ENCODE measurements around the gene SPX. TPM values are rescaled to one million over a fixed set of nuclear protein-coding genes. Genes with fewer than 3 reads are reported as not detected.

Gene SPX
- polyA plus RNA-seq, 3 donors, result 14.7 to 21.3 (median 18.9) TPM

DNA sequence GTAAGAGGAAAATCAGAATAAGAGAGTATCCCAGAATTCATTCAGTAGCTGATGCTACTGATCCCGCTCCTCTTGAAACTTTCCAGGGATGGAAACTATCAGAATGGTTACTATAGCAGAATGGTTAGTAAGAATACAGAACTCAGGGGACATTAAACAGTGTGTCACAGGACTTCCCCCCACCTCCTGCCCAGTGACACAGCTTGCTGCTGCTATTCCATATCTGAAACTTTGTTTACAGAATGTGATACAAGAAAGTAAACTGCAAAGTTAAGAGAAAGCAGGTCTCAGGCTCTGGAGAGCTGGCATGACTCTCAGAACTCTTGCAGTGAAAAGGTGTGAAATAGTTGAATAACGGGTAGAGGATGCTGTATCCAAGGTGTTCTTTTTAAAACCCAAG, 3.4 kb downstream of the SPX start:
- no peak for DNase-seq (ENCODE audit: low read depth in 3 of 3, low spot score in 2 of 3)

DNA sequence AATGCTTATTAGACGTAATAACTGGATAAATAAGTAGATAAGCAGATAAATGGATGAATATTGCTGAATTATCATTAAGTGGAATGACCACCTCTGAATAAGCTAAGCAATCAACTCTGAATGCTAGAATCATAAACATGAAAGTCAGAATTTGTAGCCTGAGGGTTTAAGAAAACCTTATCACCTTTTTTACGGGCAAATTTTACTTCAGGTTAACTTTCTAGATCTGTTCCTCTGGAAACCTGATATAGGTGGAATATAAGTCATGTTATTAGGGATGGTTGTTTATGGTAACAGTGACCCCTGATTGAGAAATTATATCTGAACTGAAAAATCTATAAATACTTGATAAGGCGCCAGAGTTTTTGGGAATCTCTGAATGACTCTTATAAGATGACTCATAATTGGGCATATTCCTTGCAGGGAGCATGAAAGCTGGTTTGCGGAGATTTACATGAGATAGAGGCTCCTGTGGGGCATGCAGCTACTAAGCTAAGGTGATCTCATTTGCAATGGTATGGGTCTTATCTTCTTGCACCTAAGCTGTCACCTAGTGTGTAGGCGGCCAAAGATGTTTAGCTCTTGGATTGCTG, 12.1 kb downstream of the SPX start:
- no peak for DNase-seq (ENCODE audit: low read depth in 3 of 3, low spot score in 2 of 3)

DNA sequence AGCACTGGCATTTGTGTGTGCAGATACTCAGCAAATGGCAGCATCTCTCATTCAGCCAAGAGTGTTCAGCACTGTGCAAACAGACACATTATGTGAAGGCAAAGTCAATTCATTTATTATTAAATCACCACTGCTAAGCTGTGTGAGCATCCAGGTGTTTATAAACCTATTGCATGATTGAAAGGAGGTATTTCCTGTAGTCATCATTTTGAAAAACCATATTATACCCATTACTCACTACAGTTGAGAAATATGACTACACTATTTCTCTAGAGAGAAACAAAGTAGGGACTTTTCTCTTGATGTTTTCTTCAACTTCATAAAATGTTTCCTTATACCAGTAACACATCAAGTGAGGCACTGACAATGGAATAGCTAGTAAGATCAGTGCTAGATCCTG, 13.7 kb downstream of the SPX start:
- DNase-seq (ENCODE audit: low read depth in 3 of 3, low spot score in 2 of 3), result no peak

DNA sequence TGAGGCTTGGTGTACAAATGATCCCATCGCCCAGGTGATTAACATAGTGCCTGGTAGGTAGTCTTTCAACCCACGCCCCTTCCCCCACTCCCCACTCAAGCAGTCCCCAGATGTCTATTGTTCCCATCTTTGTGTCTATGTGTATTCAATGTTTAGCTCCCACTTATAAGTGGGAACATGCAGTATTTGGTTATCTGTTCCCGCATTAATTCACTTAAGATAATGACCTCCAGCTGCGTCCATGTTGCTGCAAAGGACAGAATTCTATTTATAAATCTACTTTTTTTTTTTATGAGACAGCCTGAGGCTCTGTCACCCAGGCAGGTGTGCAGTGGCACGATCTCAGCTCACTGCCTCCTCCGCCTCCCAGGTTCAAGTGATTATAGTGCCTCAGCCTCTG, 15.7 kb downstream of the SPX start:
- no peak for DNase-seq (ENCODE audit: low read depth in 3 of 3, low spot score in 2 of 3)

DNA sequence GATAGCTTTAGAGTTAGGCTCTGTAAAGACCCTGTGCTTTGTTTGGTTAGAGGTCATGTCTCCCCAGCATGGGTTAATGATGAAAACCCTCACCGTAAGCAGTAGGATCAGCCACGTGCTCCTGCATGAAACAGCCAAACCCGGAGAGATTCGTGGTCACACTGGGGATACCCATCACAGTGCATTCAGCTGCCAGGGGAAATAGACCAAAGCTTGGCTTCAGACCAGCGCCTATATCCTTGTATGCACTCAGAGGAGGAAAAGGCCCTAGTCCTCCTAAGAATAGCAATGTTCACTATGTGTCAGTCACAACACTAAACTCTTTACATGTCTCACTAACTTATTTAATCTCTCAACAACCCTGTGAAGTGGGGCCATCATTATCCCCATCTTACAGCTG, 16.3 kb downstream of the SPX start:
- DNase-seq (ENCODE audit: low read depth in 3 of 3, low spot score in 2 of 3), result no peak

DNA sequence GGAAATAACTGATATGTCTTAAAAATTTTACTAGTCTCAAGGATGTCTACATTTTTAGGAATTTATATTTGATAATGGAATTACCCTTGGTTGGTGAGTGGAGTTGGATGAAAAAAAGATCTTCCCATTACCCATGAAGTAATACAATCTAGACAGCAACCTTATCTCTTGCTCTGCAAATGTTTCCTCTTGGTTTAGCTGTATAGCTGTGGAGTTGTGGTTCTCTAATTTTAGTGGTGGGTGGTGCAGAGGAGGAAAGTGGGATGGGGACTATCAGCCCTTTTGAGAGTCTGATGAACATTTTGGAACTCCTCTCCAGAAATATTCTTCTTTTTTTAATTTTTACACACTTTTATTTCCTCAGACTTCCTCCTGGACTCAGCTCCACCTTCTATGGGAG, 17.1 kb downstream of the SPX start:
- DNase-seq (ENCODE audit: low read depth in 3 of 3, low spot score in 2 of 3), result no peak

DNA sequence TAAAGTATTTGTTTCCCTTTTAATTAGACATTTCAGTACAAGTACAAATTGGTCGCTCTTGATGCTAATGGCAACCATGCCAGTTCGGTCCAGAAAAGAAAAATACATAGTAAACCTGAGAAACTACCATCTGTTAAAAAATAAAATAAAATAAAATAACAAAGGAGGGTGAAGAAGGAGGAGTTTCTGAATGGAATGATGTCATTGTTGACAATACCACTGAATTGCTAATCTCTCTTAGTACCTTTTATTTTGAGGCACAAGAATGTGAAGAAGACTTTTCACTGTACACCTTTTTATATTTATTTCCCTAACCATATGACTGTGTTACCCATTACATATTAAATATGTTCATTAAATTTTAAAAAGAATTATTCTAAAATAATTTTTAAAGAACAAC, 19.5 kb downstream of the SPX start:
- no peak for DNase-seq (ENCODE audit: low read depth in 3 of 3, low spot score in 2 of 3)

DNA sequence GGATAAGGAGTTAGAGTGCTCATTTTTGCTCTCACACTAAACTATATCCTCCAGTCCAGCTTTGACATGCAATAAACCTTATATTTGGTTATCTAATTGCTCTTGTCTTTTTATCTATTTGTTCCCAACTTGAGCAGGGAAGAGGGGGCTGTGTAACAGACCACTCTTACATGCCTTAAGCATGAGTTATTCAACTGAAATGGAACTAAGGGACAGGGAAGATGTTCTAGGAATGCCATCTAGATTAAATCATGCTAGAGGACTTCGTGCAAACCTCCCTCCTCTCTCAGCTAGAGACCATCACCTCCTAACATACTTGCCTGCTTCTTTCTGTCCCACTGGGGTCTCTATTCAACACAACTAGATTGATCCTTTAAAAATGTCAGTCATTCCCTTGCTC, 20.6 kb downstream of the SPX start:
- no peak for DNase-seq (ENCODE audit: low read depth in 3 of 3, low spot score in 2 of 3)

DNA sequence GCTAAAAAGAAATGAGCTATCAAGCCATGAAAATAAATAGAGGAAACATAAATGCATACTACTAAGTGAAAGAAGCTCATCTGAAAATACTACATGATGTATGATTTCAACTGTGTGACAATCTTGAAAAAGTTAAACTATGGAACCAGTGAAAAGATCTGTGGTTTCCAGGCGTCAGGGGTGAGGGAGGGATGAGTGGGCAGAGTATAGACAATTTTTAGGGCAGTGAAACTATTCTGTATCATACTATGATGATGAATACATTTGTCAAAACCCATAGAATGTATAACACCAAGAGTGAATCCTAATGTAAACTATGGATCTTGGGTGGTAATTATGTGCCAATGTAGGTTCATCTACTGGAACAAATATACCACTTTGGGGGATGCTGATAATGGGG, 21.3 kb downstream of the SPX start:
- no peak for DNase-seq (ENCODE audit: low read depth in 3 of 3, low spot score in 2 of 3)

DNA sequence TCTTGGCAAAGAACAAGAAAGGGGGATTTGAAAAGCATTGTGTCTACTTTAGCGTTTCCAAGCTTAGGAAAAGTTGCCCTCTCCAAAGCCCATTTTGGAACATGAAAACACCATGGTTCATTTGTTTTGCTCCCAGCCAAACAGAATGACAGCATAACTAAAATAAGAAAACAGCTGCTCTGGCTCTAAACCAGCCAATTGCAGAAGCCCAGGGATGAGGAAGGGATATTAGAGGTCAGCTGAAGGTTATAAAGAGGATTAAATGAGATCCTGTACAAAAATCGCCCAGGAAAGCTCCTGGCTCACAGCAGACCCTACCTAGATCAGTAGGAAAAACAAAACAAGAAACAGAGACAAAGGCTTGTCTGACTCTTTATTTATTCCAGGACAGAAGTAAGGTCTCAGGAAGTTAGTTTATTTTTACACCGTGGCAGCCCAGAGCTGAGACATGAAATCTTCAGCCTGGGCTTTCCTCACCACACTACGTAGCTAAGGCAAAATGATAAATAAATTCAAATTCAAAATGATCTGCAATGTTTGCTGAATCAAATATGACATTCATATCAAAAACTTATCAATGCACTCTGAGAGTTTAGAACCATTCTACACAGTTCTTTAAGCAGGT, 25.9 kb downstream of the SPX start:
- no peak for DNase-seq (ENCODE audit: low read depth in 3 of 3, low spot score in 2 of 3)

DNA sequence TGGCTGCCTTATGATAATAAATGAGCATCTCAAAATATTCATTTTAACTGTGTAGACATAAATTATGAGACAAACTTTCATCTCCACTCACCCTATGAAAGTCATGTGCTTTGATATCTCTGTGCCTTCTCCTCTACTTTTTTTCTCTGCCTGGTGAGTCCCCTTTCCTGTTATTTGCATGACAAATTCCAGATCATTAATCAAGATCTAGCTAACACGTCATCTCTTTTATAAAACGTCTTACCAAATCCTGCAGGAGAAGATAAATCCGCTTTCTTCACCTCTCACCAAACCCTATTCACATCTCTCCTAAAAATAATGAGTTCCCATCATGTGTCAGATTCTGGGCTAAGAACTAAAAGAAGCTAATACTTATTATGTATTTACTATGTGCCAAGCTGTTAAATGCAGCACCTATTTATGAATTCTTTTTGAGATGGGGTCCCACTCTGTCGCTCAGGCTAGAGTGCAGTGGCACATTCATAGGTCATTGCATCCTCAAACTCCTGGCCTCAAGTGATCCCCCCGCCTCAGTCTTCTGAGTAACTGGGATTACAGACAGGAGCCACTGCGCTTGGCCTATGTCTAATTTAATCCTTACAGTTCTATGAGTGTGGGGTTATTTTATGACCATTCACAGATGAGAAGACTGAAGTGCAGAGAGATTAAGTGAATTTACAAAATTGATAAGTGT, 26.7 kb downstream of the SPX start:
- DNase-seq (ENCODE audit: low read depth in 3 of 3, low spot score in 2 of 3), result no peak

DNA sequence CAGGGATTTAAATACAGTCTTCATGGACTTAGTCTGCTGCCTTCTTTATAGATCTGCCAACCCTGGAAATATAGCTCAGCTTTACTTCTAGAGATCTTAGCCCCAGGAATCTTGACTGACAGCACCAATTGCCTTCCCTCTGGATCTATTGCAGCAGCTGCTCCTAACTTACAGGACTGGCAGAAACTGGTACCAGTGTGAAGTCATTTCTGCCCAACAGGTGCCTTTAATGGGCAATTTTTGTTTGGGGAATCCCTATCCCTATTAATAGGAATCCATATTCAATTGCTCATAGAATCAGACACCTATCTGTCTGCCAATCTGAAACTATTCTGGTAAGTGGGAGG, 27.2 kb downstream of the SPX start:
- no peak for DNase-seq (ENCODE audit: low read depth in 3 of 3, low spot score in 2 of 3)

DNA sequence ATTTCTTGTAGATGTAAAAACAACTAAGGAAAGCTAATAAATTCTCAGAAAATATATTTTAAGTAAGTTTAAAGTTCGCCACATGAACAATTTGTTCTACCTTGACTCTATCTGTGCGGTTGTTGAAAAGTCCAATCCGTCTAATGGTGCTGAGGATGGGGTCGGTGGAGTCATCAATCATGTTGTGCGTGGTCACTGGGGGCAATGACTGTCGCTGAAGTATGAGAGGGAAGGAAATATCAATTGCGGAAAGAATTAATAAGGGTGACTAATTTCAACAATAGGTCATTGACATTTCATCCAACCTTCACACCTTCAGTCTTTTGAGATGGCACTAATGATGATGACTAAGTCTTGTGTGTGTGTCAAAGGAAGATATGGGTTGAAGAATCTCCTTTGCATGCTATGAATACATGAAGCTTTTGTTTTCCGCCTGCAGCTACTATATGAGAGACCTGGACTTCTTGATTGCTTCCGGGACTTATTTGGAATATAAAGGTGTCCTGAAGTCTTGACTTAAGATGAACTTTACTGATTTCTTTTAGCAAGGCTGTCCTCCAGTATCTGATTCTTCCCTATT, 32.1 kb downstream of the SPX start:
- no peak for DNase-seq (ENCODE audit: low read depth in 3 of 3, low spot score in 2 of 3)

DNA sequence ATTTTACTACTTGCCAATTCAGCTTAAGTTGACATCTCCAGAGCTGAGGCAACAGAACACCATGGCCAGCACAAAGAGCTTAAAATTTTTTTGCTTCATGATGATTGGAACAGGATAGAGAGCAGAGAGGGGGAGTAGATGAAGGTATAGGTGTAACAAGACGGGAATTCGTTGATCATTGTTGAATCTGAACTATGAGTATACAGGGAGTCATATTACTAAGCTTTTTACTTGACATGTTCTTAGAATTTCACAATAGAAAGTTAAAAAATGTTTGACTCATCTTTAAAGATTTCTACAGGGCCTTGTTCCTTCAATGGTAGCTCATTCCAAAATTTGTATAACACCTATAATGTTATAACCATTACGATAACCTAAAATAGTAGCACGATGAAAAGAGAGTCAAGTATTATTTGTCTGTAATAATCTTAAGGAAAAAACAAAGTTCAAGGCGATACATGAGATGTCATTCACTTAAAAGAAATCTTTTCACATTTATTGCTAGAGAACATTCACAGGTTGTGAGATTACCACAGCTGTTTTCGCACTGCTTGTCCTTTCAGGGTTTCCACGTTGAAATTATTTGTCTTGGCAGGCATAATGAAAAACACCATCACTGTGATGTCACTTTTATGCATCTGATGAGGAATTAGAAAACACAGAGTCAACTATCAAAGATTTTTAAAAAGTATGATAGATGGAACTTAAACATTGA, 33.9 kb downstream of the SPX start:
- DNase-seq (ENCODE audit: low read depth in 3 of 3, low spot score in 2 of 3), result no peak

DNA sequence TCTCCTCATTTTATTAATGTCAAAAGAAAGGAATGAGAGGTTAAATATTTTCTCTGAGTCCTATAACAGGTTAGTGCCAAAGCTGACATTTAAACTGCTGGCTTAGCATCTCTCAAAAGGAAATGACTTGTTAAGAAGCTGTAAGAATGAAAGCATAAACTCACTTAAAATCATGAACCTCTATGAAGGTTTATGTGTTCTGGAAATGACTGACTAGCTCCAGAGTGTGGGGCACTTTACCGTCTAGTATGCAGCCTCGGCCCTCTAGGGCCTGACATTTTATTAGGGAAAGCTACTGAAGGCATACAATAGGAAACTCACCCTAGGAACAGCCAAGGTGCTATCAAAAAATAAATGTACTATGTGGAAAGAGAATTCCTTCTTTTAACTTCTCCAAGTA, 35.1 kb downstream of the SPX start:
- DNase-seq (ENCODE audit: low read depth in 3 of 3, low spot score in 2 of 3), result no peak

DNA sequence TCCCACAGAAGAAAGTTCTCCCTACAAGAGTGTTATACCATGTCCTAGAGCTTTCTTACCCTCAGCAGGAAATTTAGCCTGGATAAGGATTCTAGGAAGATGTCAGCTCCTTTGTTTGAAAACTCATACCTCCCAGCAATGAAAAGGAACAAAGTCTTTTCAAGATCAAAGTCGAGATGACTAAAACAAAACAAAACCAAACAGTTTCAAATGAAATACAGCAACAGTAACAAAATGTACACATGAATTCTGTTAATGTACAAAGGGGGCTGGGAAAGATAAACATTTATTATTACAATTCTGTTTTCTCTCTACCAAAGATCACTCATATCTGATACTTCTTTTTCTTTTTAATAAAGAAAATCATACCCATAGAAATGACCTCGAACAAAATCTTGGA, 36.8 kb downstream of the SPX start:
- DNase-seq (ENCODE audit: low read depth in 3 of 3, low spot score in 2 of 3), result no peak

DNA sequence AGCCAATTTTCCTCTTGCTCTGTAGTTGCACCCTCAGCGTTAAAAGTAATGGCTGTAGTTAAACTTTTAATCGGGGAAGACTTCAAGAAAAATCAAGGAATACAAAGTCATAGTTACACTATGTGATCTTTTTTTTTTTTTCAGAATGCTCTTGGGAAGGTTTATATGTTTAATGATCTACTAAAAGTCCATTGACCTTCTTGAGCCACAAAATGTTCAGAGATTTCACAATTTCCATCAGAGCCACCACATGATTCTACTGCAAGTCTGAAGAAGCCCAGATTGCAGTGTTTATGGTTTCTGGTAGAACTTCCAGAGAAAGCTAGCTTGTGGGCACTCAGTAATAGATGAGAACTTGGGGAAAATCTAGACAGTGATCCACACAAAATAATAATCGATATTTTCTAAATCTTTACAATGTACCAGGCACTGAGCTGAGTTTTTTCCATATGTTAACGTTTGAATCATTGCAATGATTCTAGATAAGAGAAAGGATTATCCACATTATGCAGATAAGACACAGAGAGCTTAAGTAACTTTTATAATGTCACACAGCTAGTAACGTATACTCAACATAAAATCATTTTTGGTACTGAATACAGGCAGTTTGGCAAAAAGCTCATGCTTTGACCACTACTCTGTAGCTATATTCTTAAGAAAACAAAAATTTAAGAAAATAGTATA, 40.3 kb downstream of the SPX start:
- DNase-seq (ENCODE audit: low read depth in 3 of 3, low spot score in 2 of 3), result no peak

DNA sequence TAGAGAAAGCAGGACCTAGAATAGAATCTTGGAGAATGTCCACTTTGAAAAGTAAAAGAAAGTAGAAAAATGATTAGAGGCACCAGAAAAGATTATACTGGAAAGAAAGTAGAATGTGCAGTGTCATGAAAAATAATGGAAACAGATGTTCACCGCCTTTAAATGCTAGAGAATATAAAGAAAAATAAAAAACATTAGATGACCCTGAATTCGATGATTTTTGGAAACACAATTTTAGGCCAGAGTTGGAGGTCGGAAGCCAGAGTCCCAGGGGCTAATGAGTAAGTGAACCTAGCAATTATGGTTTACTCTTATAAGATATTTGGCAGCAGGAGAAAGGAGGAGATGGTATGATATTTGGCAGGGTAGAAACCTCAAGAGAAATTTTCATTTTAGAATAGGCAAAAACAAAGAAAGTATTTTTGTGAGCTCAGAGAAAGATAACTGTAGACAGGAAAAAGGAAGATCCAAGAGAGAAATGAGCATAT, 40.9 kb downstream of the SPX start:
- DNase-seq (ENCODE audit: low read depth in 3 of 3, low spot score in 2 of 3), result no peak

DNA sequence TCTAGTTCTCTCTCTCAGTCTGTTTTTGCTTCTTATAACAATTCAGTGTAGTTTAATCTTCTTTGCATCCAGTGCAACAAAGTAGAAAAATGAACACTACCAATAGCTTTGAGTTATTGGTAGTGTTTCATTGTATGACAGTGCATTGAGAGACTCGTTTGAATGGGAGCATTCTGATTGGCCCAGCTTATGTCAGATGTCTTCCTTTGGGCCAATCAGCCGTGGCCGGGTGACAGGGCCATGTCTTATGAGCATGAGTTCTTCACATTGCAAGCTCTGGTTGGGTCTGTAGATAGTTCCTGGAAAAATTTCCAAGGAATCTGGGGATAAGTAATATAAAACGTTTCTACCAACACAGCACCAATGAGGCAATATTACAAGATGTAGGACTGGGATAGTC, 42.0 kb downstream of the SPX start:
- no peak for DNase-seq (ENCODE audit: low read depth in 3 of 3, low spot score in 2 of 3)

DNA sequence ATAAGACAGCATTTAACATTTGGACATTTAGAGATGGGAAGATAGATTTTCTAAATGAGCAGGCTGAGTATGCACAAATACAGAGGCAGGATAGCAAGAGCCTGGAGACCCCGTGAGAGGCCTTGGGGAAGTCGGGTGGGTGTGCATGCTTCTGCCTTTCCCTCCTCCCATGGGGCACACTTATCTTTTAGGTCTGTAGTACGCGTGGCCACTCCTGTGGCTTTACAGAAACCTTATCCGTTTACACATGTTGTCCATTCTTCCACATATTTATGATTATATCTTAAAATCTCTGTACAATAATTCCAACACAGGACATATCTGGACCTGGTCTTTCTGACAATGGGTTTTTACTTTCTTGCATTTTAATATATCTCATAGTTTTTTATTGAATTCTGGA, 45.0 kb downstream of the SPX start:
- no peak for DNase-seq (ENCODE audit: low read depth in 3 of 3, low spot score in 2 of 3)

Data from right renal cortex interstitium (tissue), 3 donors.